K562 (cell line): ENCODE measurements around the gene ITGAL. TPM values are rescaled to one million over a fixed set of nuclear protein-coding genes. Genes with fewer than 3 reads are reported as not detected.
"Not testable (repeated sequence)": the region's sequence is repeated elsewhere in the genome, so short reads cannot be mapped to it uniquely, and the experiment has no call there.

Experiments used
- ATAC-seq: fragments of 200-7000 bp; cut with Tn5 transposase; 3 replicates; pipeline ENCODE4 v1.9.1; 2020; ENCODE audit warnings: moderate library complexity
- BruUV-seq: library from RNA; stranded (reverse); fragments of 400-500 nt; replicated peaks from 2 replicates; lab custom pipeline; 2021; lab: Mats Ljungman, UMichigan
- CTCF ChIA-PET: fragments of 300-600 bp; formaldehyde crosslinking; extraction: SDS; loops from one replicate; lab custom pipeline; 2021; ENCODE audit warnings: low intra/inter-chr PET ratio; lab: Yijun Ruan, JAX
- POLR2A ChIA-PET: fragments of 300-600, 350-650 bp; sonication (Branson Sonifier 250); formaldehyde crosslinking; extraction: SDS; loops from one replicate; lab custom pipeline; 2021; ENCODE audit warnings: antibody characterized with exemption, inconsistent platforms; lab: Yijun Ruan, JAX
- DNase-seq, 4 experiments: peaks; one replicate each; pipeline versions ENCODE4 v3.0.0 to v3.0.0-alpha.2; 2011 to 2018; ENCODE audit warnings: low spot score in 3 of 4, mixed read lengths in 3 of 4; ENCODE audit errors: extremely low read depth in 1 of 4
- FAIRE-seq: peaks from 2 replicates; lab custom pipeline; 2011; peaks lifted over from hg19 to GRCh38; lab: Jason Lieb, UNC
- H2AFZ ChIP-seq: 2 replicates; pipeline ENCODE4 v1.6.0; 2011; ENCODE audit warnings: low read depth, low read length, control low read depth, inconsistent platforms
- H3K27ac ChIP-seq: fragments of 200-600 bp; 3 replicates; pipeline ENCODE4 v1.8.0; 2011; ENCODE audit warnings: low read depth, mild to moderate bottlenecking, control low read depth, inconsistent platforms, low read length, moderate library complexity, mixed read lengths; ENCODE audit errors: extremely low read depth
- H3K27me3 ChIP-seq, 2 experiments: fragments of 300-600 bp in 1 of 2; 2 replicates in 1 of 2; 3 replicates in 1 of 2; pipeline versions ENCODE4 v1.6.0 to v1.8.0; 2011; ENCODE audit warnings: inconsistent platforms in 2 of 2, low read length in 2 of 2, mild to moderate bottlenecking in 1 of 2, mixed read lengths in 1 of 2, moderate library complexity in 1 of 2; ENCODE audit not compliant: control insufficient read depth in 2 of 2, insufficient read depth in 2 of 2
- H3K36me3 ChIP-seq: fragments of 300-600 bp; 3 replicates; pipeline ENCODE4 v1.8.0; 2011; ENCODE audit warnings: mild to moderate bottlenecking, low read length, inconsistent platforms; ENCODE audit not compliant: control insufficient read depth, insufficient read depth
- H3K4me1 ChIP-seq, 2 experiments: fragments of 200-600 bp in 1 of 2; replicated peaks in 1 of 2; 2 replicates in 1 of 2; 3 replicates in 1 of 2; pipeline versions ENCODE4 v1.5.1 to v1.8.0; 2011; ENCODE audit warnings: inconsistent platforms in 2 of 2, low read length in 2 of 2, mild to moderate bottlenecking in 1 of 2, mixed read lengths in 1 of 2, moderate library complexity in 1 of 2; ENCODE audit not compliant: control insufficient read depth in 2 of 2, insufficient read depth in 2 of 2
- H3K4me2 ChIP-seq: 2 replicates; pipeline ENCODE4 v1.6.1; 2011; ENCODE audit warnings: low read length, control low read depth, inconsistent platforms, mixed read lengths; ENCODE audit not compliant: insufficient read depth
- H3K4me3 ChIP-seq: fragments of 200-600 bp; sonication (generic), shearing (Covaris generic); 2 replicates; pipeline ENCODE4 v1.5.1; 2016; ENCODE audit warnings: control low read depth, inconsistent platforms
- H3K79me2 ChIP-seq: fragments of 200-600 bp; 3 replicates; pipeline ENCODE4 v1.8.0; 2011; ENCODE audit warnings: low read length, inconsistent platforms; ENCODE audit not compliant: control insufficient read depth, insufficient read depth
- H3K9ac ChIP-seq, 2 experiments: 2 replicates each; pipeline versions ENCODE4 v1.6.0 to v1.6.1; 2011; ENCODE audit warnings: low read depth in 2 of 2, low read length in 2 of 2, control low read depth in 1 of 2, inconsistent platforms in 1 of 2, mild to moderate bottlenecking in 1 of 2, mixed read lengths in 1 of 2; ENCODE audit not compliant: insufficient read depth in 1 of 2
- H3K9me1 ChIP-seq: one replicate; pipeline ENCODE4 v1.6.0; 2011; ENCODE audit warnings: inconsistent platforms, mild to moderate bottlenecking, low read length, moderate library complexity; ENCODE audit not compliant: control insufficient read depth, insufficient read depth
- H3K9me3 ChIP-seq: replicated peaks from 2 replicates; pipeline ENCODE4 v1.5.1; 2011; ENCODE audit warnings: low read depth, low read length, inconsistent platforms; ENCODE audit not compliant: control insufficient read depth, insufficient read depth
- H4K20me1 ChIP-seq: replicated peaks from 2 replicates; pipeline ENCODE4 v1.6.1; 2011; ENCODE audit warnings: low read length, inconsistent platforms, mixed read lengths; ENCODE audit not compliant: control insufficient read depth, insufficient read depth
- ARID1B ChIP-seq: fragments of 450-650 bp; IDR thresholded peaks from 2 replicates; pipeline ENCODE4 v1.6.1; 2016; ENCODE audit warnings: antibody characterized with exemption, mild to moderate bottlenecking, inconsistent platforms
- ATF7 ChIP-seq: fragments of 450-650 bp; IDR thresholded peaks from 2 replicates; pipeline ENCODE4 v1.7.1; 2014; ENCODE audit warnings: mild to moderate bottlenecking, moderate library complexity
- CBFA2T2 ChIP-seq: fragments of 450-650 bp; conservative IDR thresholded peaks from 2 replicates; pipeline ENCODE4 v1.6.1; 2017; ENCODE audit warnings: mild to moderate bottlenecking
- CBFA2T3 ChIP-seq: fragments of 450-650 bp; IDR thresholded peaks from 2 replicates; pipeline ENCODE4 v1.6.1; 2017
- DPF2 ChIP-seq: fragments of 450-650 bp; IDR thresholded peaks from 2 replicates; pipeline ENCODE4 v1.6.1; 2016
- GATAD2A ChIP-seq: fragments of 450-650 bp; IDR thresholded peaks from 2 replicates; pipeline ENCODE4 v1.6.1; 2017
- NCOR1 ChIP-seq: fragments of 450-650 bp; IDR thresholded peaks from 2 replicates; pipeline ENCODE4 v1.6.1; 2016; ENCODE audit warnings: mild to moderate bottlenecking, moderate library complexity
- SMAD4 ChIP-seq: fragments of 250-450 bp; sonication (Bioruptor Pico); conservative IDR thresholded peaks from 2 replicates; pipeline ENCODE4 v1.8.0; 2021; ENCODE audit warnings: inconsistent platforms, mild to moderate bottlenecking, moderate library complexity
- SMARCA4 ChIP-seq: fragments of 450-650 bp; IDR thresholded peaks from 2 replicates; pipeline ENCODE4 v1.6.1; 2016
- SMARCE1 ChIP-seq: fragments of 450-650 bp; IDR thresholded peaks from 2 replicates; pipeline ENCODE4 v1.7.1; 2016; ENCODE audit warnings: mild to moderate bottlenecking
- SOX6 ChIP-seq: fragments of 450-650 bp; IDR thresholded peaks from 2 replicates; pipeline ENCODE4 v1.6.1; 2014; ENCODE audit warnings: mild to moderate bottlenecking
- TAL1 ChIP-seq: fragments of 450-650 bp; IDR thresholded peaks from 2 replicates; pipeline ENCODE4 v1.6.1; 2016; ENCODE audit warnings: mild to moderate bottlenecking
- TCF3 ChIP-seq: sonication (generic); formaldehyde crosslinking; IDR thresholded peaks from 2 replicates; pipeline ENCODE4 v1.4.0; 2020; ENCODE audit warnings: mild to moderate bottlenecking, missing genetic modification reagents
- ZFX ChIP-seq: sonication (generic); formaldehyde crosslinking; IDR thresholded peaks from 2 replicates; pipeline ENCODE4 v1.8.0; 2022; ENCODE audit warnings: mild to moderate bottlenecking, missing genetic modification reagents, moderate library complexity
- WGBS: fragments of 100-300 bp; shearing (Covaris generic); methylation state at CpG from one replicate; pipeline ENCODE4 v1.1.6; 2016; ENCODE audit warnings: low coverage, mixed read lengths; ENCODE audit not compliant: insufficient coverage; ENCODE audit errors: missing lambda C conversion rate; 5-methylcytosine and 5-hydroxymethylcytosine counted together
- in situ Hi-C: fragments of 300-500 bp; cut with MboI; formaldehyde crosslinking; loops from 4 replicates; pipeline ENCODE4 v1.15.0; 2018; ENCODE audit warnings: inconsistent platforms, mixed read lengths
- intact Hi-C: fragments of 100-400 bp; cut with micrococcal nuclease; formaldehyde crosslinking; loops from 2 replicates; pipeline ENCODE4 v1.14.2; 2022
- polyA plus RNA-seq, 8 experiments: library from polyadenylated mRNA; depleted of rRNA in 4 of 8; stranded (reverse) in 5 of 8; unstranded in 3 of 8; fragments of >200 nt; fragmentation: Nextera tagmentation in 2 of 8; fragmentation: Illumina TruSeq in 1 of 8; extraction: Ambion mirVana in 2 of 8; extraction: Trizol in 1 of 8; gene quantifications; 2 replicates each; pipeline versions ENCODE4 v1.2.1 to v1.2.3, GENCODE V29; 2011 to 2014; ENCODE audit warnings: inconsistent platforms in 1 of 8, missing spikeins in 1 of 8
- total RNA-seq, 7 experiments: library from RNA; depleted of rRNA in 6 of 7; stranded (reverse); fragments of >200 nt in 6 of 7; fragmentation: Illumina TruSeq in 2 of 7; extraction: Trizol in 2 of 7; gene quantifications; 2 replicates each; pipeline versions ENCODE4 v1.2.1 to v1.2.3, GENCODE V29; 2011 to 2021; ENCODE audit warnings: low replicate concordance in 1 of 7

Gene ITGAL
- total and polyA plus RNA-seq, 9 of the 15 experiments (the other 6 are each of a cell fraction or from before 2014, with no cell fraction given): 0.01 to 0.53 TPM; not detected in 7

GRCh38 chr16:30452709-30453580 lies 19.6 kb upstream of the ITGAL start:
- H3K4me3 ChIP-seq, BruUV-seq: not testable (repeated sequence)

More at GRCh38 chr16:30452709-30453580, 19.6 kb upstream of the ITGAL start:
- H3K27ac ChIP-seq, H3K27me3 ChIP-seq, H3K4me1 ChIP-seq, intact Hi-C loops, in situ Hi-C loops, ATAC-seq, H3K4me2 ChIP-seq, H3K9me3 ChIP-seq, CTCF ChIA-PET, H3K79me2 ChIP-seq: not testable (repeated sequence)
- POLR2A ChIA-PET: interaction anchor here (0.6 to 1.1 kb wide), 4 partner anchors 50 to 352 kb away, joined by 3 to 4 read pairs (median 4); partner anchors contain the start of gene ZNF764
- peak overlapping the region in 1 of 2 experiments; percentile 58; a peak in 1 of 4 replicates for H3K9ac ChIP-seq
- peak overlapping the region; percentile 68 for H2AFZ ChIP-seq
- TF ChIP-seq SMARCE1 (peak; percentile 59; the same call in 1 of the 2 replicates), SOX6 (0 out of 2 replicates have a peak, but pooled peaks have one; percentile 24), ARID1B (peak; percentile 67), ZFX (CRISPR knock-in tag) (peak; percentile 23; the same call in 1 of the 2 replicates), TCF3 (0 out of 2 replicates have a peak, but pooled peaks have one; percentile 11), CBFA2T3 (peak; percentile 36), DPF2 (0 out of 2 replicates have a peak, but pooled peaks have one; percentile 28), TAL1 (peak; percentile 48), SMAD4 (CRISPR knock-in tag) (0 out of 2 replicates have a peak, but pooled peaks have one; percentile 20), NCOR1 (0 out of 2 replicates have a peak, but pooled peaks have one; percentile 18), CBFA2T2 (0 out of 2 replicates have a peak, but pooled peaks have one; percentile 7), ATF7 (0 out of 2 replicates have a peak, but pooled peaks have one; percentile 22), SMARCA4 (peak; percentile 39; the same call in 1 of the 2 replicates), GATAD2A (0 out of 2 replicates have a peak, but pooled peaks have one; percentile 28)
- TF ChIP-seq, all 486 proteins: peak for 14; not testable (repeated sequence) for 472
- not testable (repeated sequence) for H3K9me1 ChIP-seq, H4K20me1 ChIP-seq, DNase-seq, FAIRE-seq, H3K36me3 ChIP-seq
- 21% methylated on average over 20 of the region's 20 CpGs for WGBS
